CD4-positive, alpha-beta memory T cell (primary cell): ENCODE results near the gene CTU1. TPM values are rescaled to one million over a fixed set of nuclear protein-coding genes. Genes with fewer than 3 reads are reported as not detected.

ENCODE experiments used
- CTCF ChIA-PET: fragments of 350-600 bp; sonication (Branson Sonifier 250); formaldehyde crosslinking; loops from one replicate; lab custom pipeline; 2021; ENCODE audit warnings: inconsistent platforms; ENCODE audit not compliant: partially characterized antibody; lab: Charles Lee
- POLR2A ChIA-PET: fragments of 350-600 bp; sonication (Branson Sonifier 250); formaldehyde crosslinking; loops from one replicate; lab custom pipeline; 2021; ENCODE audit not compliant: partially characterized antibody; lab: Charles Lee
- DNase-seq, 5 donors: peaks; one replicate each; pipeline versions ENCODE4 v3.0.0 to v3.0.0-alpha.2; 2020 to 2022; ENCODE audit warnings: mixed read lengths in 1 of 5
- H3K27ac ChIP-seq: one replicate; pipeline ENCODE4 v1.7.0; 2013; ENCODE audit warnings: low read depth, low read length
- H3K27me3 ChIP-seq: 2 replicates; pipeline ENCODE4 v1.7.0; 2013; ENCODE audit warnings: mild to moderate bottlenecking, low read length, moderate library complexity; ENCODE audit not compliant: insufficient read depth
- H3K36me3 ChIP-seq: 2 replicates; pipeline ENCODE4 v1.7.0; 2013; ENCODE audit warnings: mild to moderate bottlenecking, low read length, moderate library complexity; ENCODE audit not compliant: insufficient read depth
- H3K4me1 ChIP-seq: 2 replicates; pipeline ENCODE4 v1.7.0; 2013; ENCODE audit warnings: mild to moderate bottlenecking, low read length, moderate library complexity; ENCODE audit not compliant: insufficient read depth
- H3K4me3 ChIP-seq, 2 donors: one replicate each; pipeline ENCODE4 v1.7.0; 2013; ENCODE audit warnings: low read length in 2 of 2, mild to moderate bottlenecking in 1 of 2
- H3K9me3 ChIP-seq, 2 donors: one replicate each; pipeline ENCODE4 v1.7.0; 2013; ENCODE audit warnings: low read length in 2 of 2, control low read depth in 1 of 2; ENCODE audit not compliant: control insufficient read depth in 1 of 2
- H3K27ac Mint-ChIP-seq, 7 donors: one replicate each; pipeline ENCODE4 v1.8.0; 2020 to 2021; ENCODE audit warnings: mixed read lengths in 7 of 7, mild to moderate bottlenecking in 6 of 7, inconsistent platforms in 3 of 7, moderate library complexity in 3 of 7
- H3K27me3 Mint-ChIP-seq, 2 donors: one replicate each; pipeline ENCODE4 v1.8.0; 2020 to 2021; ENCODE audit warnings: mixed read lengths in 2 of 2
- H3K36me3 Mint-ChIP-seq, 2 donors: one replicate each; pipeline ENCODE4 v1.8.0; 2020 to 2021; ENCODE audit warnings: mixed read lengths in 2 of 2, inconsistent platforms in 1 of 2, mild to moderate bottlenecking in 1 of 2
- H3K4me1 Mint-ChIP-seq, 4 donors: one replicate each; pipeline ENCODE4 v1.8.0; 2020 to 2021; ENCODE audit warnings: mixed read lengths in 4 of 4, mild to moderate bottlenecking in 1 of 4
- H3K4me3 Mint-ChIP-seq, 8 donors: one replicate each; pipeline ENCODE4 v1.8.0; 2020 to 2021; ENCODE audit warnings: mixed read lengths in 8 of 8, mild to moderate bottlenecking in 7 of 8, moderate library complexity in 6 of 8, inconsistent platforms in 3 of 8
- H3K9me3 Mint-ChIP-seq, 8 donors: one replicate each; pipeline ENCODE4 v1.8.0; 2020 to 2021; ENCODE audit warnings: mixed read lengths in 8 of 8, mild to moderate bottlenecking in 5 of 8, inconsistent platforms in 3 of 8, moderate library complexity in 1 of 8
- intact Hi-C: fragments of 100-400 bp; cut with micrococcal nuclease; formaldehyde crosslinking; loops from one replicate; pipeline ENCODE4 v1.15.1; 2023
- polyA plus RNA-seq, 2 donors: library from polyadenylated mRNA; unstranded; fragments of 300-500 nt; fragmentation: Illumina TruSeq; gene quantifications; one replicate each; pipeline ENCODE4 v1.2.3, GENCODE V29; 2021
- total RNA-seq, 2 experiments: library from RNA; stranded (reverse); gene quantifications; one replicate each; pipeline ENCODE4 v1.2.3, GENCODE V29; 2021

CTU1 gene
- total and polyA plus RNA-seq, 4 experiments from 2014 or later, result 1.4 to 11.4 (median 10.3) TPM

GRCh38 chr19:51108805-51109146 lies 567 bp upstream of the CTU1 start:
- Histone ChIP-seq H3K27ac (peak overlapping the region; percentile 69), H3K27me3 (no peaks in the 10 kb centered on the region), H3K4me3 (peak overlapping the region; percentile 26 to 98), H3K9me3 (no peaks in the 10 kb centered on the region), H3K4me1 (peaks cover 19% of the 10 kb centered on the region), H3K36me3 (peaks cover 9% of the 10 kb centered on the region)
- peak overlapping the region; percentile 94 to 100 (median 97) for H3K4me3 Mint-ChIP-seq
- H3K36me3 Mint-ChIP-seq, result peaks cover 13 to 27% of the 10 kb centered on the region in 2 donors
- H3K4me1 Mint-ChIP-seq, result peaks cover 22 to 45% (median 34%) of the 10 kb centered on the region in 4 donors
- peaks cover 0 to 2% (median 0%) of the 10 kb centered on the region in 8 donors for H3K9me3 Mint-ChIP-seq
- H3K27ac Mint-ChIP-seq, result peak overlapping the region; percentile 93 to 100 (median 99)
- ChIA-PET CTCF (no interaction called here), POLR2A (interaction anchor here (0.8 to 1.2 kb wide), 2 partner anchors 14 to 740 kb away, joined by 3 to 4 read pairs; no protein-coding TSS in a partner anchor)
- no peaks in the 10 kb centered on the region for H3K27me3 Mint-ChIP-seq
- intact Hi-C loops, result loop anchor here (1.0 to 2.0 kb wide), 5 partner anchors 15 to 1084 kb away; partner anchors contain the start of gene VRK3
- DNase-seq, result no peak

GRCh38 chr19:51107406-51108065 lies 673 bp downstream of the CTU1 start:
- ChIA-PET CTCF (no interaction called here), POLR2A (interaction anchor here (0.9 to 1.2 kb wide), 2 partner anchors 15 to 16 kb away, joined by 3 to 4 read pairs; no protein-coding TSS in a partner anchor)
- no peaks in the 10 kb centered on the region for H3K27me3 Mint-ChIP-seq
- Histone ChIP-seq H3K27me3 (no peaks in the 10 kb centered on the region), H3K27ac (peak overlapping the region; percentile 69), H3K4me1 (peaks cover 19% of the 10 kb centered on the region), H3K4me3 (peak overlapping the region; percentile 70 to 98), H3K9me3 (no peaks in the 10 kb centered on the region), H3K36me3 (peaks cover 21% of the 10 kb centered on the region)
- peak in 1 of 5 donors; percentile 48 for DNase-seq
- peaks cover 24 to 48% (median 36%) of the 10 kb centered on the region in 4 donors for H3K4me1 Mint-ChIP-seq
- intact Hi-C loops, result loop anchor here (1.0 to 2.0 kb wide), 4 partner anchors 16 to 1083 kb away; partner anchors contain the start of gene VRK3
- H3K4me3 Mint-ChIP-seq, result peak overlapping the region; percentile 94 to 100 (median 97)
- H3K27ac Mint-ChIP-seq, result peak overlapping the region; percentile 93 to 100 (median 99)
- peaks cover 26 to 36% of the 10 kb centered on the region in 2 donors for H3K36me3 Mint-ChIP-seq
- peaks cover 0 to 2% (median 0%) of the 10 kb centered on the region in 8 donors for H3K9me3 Mint-ChIP-seq

- Mint-ChIP-seq H3K9me3 (peaks cover 0 to 2% (median 0%) of the 10 kb centered on the region in 8 donors), H3K4me1 (peaks cover 33 to 62% (median 50%) of the 10 kb centered on the region in 4 donors), H3K4me3 (peak overlapping the region in 1 of 8 donors; percentile 20), H3K36me3 (peaks cover 38 to 61% of the 10 kb centered on the region in 2 donors), H3K27ac (no peak overlapping the region), H3K27me3 (no peaks in the 10 kb centered on the region)
- DNase-seq, result no peak
- CTCF ChIA-PET, result interaction anchor here (1.7 kb wide), 1 partner anchor 10 kb away, joined by 4 read pairs; no protein-coding TSS in a partner anchor
- no peak overlapping the region for H3K27ac ChIP-seq
- peaks cover 44% of the 10 kb centered on the region for H3K36me3 ChIP-seq
- intact Hi-C loops, result no loop called here
- POLR2A ChIA-PET, result no interaction called here
- H3K27me3 ChIP-seq, result no peaks in the 10 kb centered on the region
- H3K4me3 ChIP-seq, result no peak overlapping the region
- H3K9me3 ChIP-seq, result no peaks in the 10 kb centered on the region
- peaks cover 18% of the 10 kb centered on the region for H3K4me1 ChIP-seq
Observed at GRCh38 chr19:51103926-51104341, 4.3 kb downstream of the CTU1 start.

GRCh38 chr19:51102991-51103390 lies 5.2 kb downstream of the CTU1 start:
- Histone ChIP-seq H3K9me3 (no peaks in the 10 kb centered on the region), H3K36me3 (peaks cover 44% of the 10 kb centered on the region), H3K27ac (no peak overlapping the region), H3K4me3 (no peak overlapping the region), H3K27me3 (no peaks in the 10 kb centered on the region), H3K4me1 (peaks cover 15% of the 10 kb centered on the region)
- Mint-ChIP-seq H3K4me3 (no peak overlapping the region), H3K4me1 (peaks cover 30 to 52% (median 42%) of the 10 kb centered on the region in 4 donors), H3K27me3 (no peaks in the 10 kb centered on the region), H3K9me3 (peaks cover 0 to 2% (median 0%) of the 10 kb centered on the region in 8 donors), H3K27ac (peak overlapping the region in 1 of 7 donors; percentile 10), H3K36me3 (peaks cover 38 to 54% of the 10 kb centered on the region in 2 donors)
- DNase-seq, result no peak
- ChIA-PET CTCF (interaction anchor here (0.7 to 1.7 kb wide), 2 partner anchors 9 to 815 kb away, joined by 3 to 4 read pairs; no protein-coding TSS in a partner anchor), POLR2A (no interaction called here)
- intact Hi-C loops, result no loop called here

GRCh38 chr19:51101171-51101865 lies 6.9 kb downstream of the CTU1 start:
- peaks cover 0 to 2% (median 0%) of the 10 kb centered on the region in 8 donors for H3K9me3 Mint-ChIP-seq
- H3K27me3 Mint-ChIP-seq, result no peaks in the 10 kb centered on the region
- H3K27ac Mint-ChIP-seq, result peak overlapping the region in 1 of 7 donors; percentile 37
- Histone ChIP-seq H3K4me3 (no peak overlapping the region), H3K27me3 (no peaks in the 10 kb centered on the region), H3K4me1 (peaks cover 10% of the 10 kb centered on the region), H3K27ac (no peak overlapping the region), H3K36me3 (peaks cover 44% of the 10 kb centered on the region), H3K9me3 (no peaks in the 10 kb centered on the region)
- H3K4me3 Mint-ChIP-seq, result no peak overlapping the region
- no peak for DNase-seq
- peaks cover 42 to 53% of the 10 kb centered on the region in 2 donors for H3K36me3 Mint-ChIP-seq
- intact Hi-C loops, result no loop called here
- CTCF ChIA-PET, result interaction anchor here (1.0 to 1.5 kb wide), 3 partner anchors 9 to 34 kb away, joined by 3 read pairs; partner anchors contain the start of gene SIGLEC9
- POLR2A ChIA-PET, result no interaction called here
- H3K4me1 Mint-ChIP-seq, result peaks cover 30 to 53% (median 43%) of the 10 kb centered on the region in 4 donors

- peaks cover 39% of the 10 kb centered on the region for H3K36me3 ChIP-seq
- CTCF ChIA-PET, result interaction anchor here (1.1 to 1.5 kb wide), 2 partner anchors 24 to 35 kb away, joined by 3 read pairs; partner anchors contain the start of gene SIGLEC9
- Mint-ChIP-seq H3K9me3 (peaks cover 0 to 2% (median 0%) of the 10 kb centered on the region in 8 donors), H3K36me3 (peaks cover 36 to 49% of the 10 kb centered on the region in 2 donors), H3K4me1 (peaks cover 25 to 46% (median 38%) of the 10 kb centered on the region in 4 donors), H3K27ac (peak overlapping the region in 2 of 7 donors; percentile 22 to 42), H3K27me3 (no peaks in the 10 kb centered on the region), H3K4me3 (no peak overlapping the region)
- POLR2A ChIA-PET, result no interaction called here
- no peak for DNase-seq
- H3K4me3 ChIP-seq, result no peak overlapping the region
- H3K9me3 ChIP-seq, result no peaks in the 10 kb centered on the region
- no peak overlapping the region for H3K27ac ChIP-seq
- peaks cover 10% of the 10 kb centered on the region for H3K4me1 ChIP-seq
- H3K27me3 ChIP-seq, result no peaks in the 10 kb centered on the region
- intact Hi-C loops, result no loop called here
Observed at GRCh38 chr19:51100601-51101000, 7.6 kb downstream of the CTU1 start.
